HG02678 (cell line): ENCODE results near the gene FNDC3B.

Source experiments
- ATAC-seq: cut with Tn5 transposase; IDR thresholded peaks from one replicate; pipeline ENCODE4 v1.9.1; 2021; ENCODE audit warnings: mild to moderate bottlenecking, moderate library complexity; ENCODE audit not compliant: unreplicated experiment

Gene FNDC3B

DNA sequence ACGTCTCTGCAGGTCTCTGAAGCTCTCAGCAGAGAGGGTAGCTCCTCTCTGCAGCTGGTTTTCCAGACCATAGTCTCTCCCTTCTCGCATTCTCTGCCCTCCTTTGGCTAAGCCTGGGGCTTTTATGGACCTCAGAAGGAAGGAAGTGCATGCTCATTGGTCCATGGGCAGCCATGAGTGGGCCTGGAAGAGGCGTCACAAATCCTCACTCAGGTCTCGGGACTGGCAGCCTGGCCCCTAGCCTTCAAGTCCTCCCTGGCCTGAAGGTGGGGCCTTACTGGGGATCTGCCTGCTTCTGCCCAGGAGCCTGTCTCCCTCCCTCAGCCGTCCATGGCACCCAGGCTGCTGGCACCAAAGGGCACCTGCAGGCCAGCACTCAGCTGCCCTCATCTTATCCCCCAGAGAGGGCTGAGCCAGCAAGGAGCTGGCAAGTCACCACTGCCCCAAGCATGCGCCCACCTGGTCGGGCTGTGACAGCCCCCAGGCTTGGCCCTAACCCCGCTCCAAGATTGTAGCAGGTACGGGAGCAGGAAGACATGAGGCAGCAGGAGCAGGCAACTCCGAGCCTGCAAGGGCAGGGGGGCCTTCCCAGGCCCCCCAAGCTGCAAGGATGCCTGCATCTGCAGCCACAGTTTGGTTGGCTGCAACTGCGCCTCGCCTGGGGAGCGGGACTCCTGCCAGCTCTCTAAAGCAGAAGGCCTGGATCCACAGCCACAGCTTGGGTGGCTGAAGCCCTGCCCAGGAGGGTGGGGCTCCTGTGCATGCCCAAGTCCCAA, 371.5 kb downstream of the FNDC3B start:
- ATAC-seq = no peak

DNA sequence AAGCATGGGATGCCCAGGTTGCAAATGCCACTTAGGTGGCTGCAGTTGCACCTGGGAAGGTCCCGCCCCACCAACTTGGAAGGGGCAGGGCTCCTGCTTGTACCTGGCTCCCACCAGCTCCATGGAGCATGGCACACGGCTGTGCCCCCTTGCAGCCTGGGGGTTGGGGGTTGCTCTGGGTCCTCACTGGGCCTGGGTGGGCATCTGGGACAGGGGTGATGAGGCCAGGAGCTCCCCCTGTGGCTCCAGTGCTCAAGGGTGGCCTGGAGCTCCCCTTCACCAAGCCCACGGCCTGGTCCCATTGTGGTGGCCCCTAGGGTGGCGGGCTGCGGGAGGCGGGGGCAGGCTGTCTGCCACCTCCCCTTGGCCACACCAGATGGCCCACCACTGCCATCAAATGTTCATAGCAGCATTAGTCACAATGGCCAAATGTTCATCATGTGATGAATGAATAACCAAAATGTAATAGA, 372.1 kb downstream of the FNDC3B start:
- ATAC-seq = no peak

DNA sequence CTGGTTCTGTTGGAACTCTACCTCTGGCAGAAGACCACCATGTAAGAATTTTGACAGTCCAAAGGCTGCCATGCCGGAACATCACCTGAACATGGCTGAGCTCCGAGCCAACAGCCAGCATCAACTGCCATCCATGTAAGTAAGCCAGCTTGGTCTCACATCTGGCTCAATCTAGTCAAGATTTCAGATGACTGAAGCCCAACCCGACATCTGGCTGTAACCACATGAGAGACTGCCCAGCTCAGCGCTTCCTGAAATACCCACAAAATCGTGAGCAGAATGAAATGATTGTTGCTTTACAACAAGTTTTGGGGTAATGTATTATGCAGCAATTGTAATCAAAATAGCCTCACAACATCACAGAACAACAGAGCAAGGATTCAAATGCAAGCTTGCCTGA, 375.9 kb downstream of the FNDC3B start:
- ATAC-seq = no peak

DNA sequence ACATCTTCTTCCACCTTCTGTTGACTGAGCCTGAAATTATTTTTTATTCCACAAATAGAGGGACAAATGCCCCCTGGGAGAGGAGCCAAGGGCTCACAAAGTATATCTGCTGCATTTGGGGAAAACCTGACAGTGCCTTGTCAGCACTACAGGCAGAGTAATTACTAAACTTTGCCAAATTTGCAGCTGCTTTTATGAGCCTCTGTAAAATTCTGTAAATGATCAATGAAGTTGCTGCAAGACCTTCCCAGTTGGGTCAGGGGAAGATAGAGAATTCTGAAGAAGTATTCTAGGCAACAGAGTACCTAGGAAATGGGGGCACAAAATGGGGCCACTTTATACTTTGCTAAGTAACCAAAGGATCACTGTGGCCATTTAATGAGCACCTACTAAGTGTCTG, 398.3 kb downstream of the FNDC3B start:
- ATAC-seq = no peak

DNA sequence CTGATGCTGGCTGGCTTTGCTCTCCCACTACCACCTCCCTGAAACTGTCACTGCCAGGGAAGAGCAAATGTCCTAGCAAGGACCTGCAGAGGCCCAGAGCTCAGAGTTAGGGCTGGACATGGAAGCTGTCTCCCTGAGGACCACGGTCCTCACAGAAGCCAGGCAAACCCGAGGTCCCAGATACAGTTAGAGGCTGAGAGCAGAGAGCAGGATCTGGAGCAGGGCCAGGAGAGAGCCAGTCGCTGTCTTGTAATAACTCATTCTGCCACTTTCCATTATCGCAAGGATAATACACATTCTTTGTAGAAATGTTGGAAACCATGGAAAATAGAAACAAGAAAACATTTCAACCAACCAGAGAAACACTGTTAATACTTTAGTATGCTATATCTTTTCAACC, 398.8 kb downstream of the FNDC3B start:
- no peak for ATAC-seq

DNA sequence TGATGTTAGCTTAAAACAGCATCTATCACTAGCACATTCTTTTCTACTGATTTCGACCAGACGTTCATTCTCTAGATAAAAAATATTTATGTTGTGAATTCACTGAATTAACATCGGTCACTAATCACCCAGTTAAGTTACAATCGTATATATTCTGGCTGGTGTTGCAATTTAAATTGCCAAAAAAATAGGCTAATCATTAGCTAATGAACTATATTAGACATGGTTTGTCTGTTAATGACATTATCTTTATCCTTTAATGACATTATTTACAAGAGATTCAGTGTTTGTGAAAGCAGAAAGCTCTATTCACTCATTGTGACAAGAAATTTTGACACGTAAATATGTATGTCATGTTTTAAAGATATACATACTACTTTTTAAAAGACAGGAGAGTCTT, 402.2 kb downstream of the FNDC3B start:
- ATAC-seq = no peak

DNA sequence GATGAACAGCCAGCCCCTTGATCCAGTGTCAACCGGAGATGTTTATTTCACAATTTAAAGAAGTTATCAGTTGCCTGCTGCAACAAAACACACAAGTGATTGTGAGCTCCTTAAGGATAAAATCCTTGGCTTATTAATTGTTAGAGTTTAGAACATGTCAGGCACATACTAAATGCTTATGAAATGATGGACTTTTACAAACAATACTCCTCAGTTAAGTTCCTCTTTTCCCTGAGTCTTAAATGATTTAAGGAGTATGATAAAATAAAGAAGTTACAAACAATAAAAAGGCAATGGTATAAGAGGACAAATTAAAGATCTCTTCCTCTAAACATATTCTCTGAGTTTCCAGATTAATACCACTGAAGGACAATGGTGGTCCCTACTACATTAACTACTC, 403.2 kb downstream of the FNDC3B start:
- no peak for ATAC-seq

DNA sequence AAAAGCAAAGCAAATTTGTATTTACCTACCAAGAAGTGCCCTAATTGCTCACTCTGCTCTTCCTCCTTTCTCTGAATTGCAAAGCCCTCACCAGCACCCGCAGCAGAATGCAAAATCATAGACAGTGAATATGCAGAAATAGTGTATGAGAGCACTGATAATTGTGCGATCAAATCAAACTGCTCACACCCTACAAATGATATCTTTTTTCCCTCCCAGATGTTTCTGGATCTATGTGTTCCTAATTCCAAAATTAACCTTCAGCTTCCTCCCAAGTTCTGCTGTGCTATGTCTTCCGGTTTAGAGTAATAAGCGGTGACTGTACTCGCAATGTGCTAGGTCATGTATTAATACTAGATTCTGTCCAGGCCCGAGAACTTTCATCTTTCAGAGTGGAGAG, 405.4 kb downstream of the FNDC3B start:
- ATAC-seq = no peak

DNA sequence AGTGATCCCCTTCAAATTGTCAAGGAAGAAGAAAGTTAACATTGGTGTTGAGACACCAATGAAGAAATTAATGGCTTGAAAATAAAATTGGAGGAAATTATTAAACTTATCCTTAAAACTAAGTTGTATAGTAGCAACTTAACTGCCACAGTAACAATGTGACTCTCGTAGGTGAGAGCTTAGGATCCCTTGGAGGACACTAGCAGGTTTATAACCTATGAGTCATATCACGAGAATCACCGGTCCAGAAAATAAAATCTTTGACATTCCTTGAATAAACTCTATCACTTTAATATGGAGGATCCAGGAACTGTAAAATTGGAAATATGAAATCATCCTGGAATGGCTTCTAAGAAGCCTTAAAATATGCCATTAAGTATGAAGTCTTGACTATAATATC, 406.8 kb downstream of the FNDC3B start:
- ATAC-seq = no peak

DNA sequence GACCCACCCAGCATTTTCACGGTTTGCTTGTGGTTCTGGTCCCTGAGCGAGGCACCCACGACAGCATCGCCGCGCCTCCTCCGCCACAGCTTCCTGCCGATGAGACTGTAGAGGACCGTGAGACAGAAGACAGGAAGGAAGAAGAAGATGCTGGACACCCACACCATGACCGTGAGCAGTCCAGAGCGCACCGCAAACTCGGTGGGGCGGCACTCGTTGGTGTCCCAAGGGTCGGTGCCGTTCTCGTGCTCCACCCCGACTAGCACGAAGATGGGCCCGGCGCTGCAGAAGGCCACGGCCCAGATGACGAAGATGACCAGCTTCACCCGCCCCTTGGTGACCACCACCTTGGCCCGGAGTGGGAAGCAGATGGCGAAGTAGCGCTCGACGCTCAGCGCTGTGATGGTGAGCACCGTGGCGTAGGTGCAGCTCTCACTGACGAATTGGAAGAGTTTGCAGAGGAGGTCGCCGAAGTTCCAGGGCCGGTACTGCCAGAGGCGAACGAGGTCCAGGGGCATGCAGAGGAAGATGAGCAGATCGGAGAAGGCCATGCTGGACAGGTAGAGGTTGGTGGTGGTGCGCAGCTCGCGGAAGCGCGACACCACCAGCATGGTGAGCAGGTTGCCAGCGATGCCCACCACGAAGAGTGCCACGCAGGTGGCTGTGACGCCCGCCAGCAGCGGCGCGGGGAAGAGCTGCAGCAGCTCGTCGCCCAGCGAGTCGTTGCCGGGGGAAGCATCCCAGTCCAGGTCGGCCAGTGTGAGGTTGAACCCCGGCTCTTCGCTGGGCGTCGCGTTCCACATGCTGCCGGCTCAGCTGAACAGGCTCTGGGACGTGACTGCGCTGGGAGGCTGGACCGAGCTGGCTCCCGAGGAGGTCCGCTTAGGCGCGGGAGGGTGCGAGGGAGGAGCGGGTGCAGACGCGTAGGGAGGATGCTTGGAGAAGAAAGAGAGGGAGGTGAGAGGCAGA, 408.5 kb downstream of the FNDC3B start, which contains the start of gene GHSR:
GHSR (minus strand) TSS at position 846 of the 969 bp plus-strand sequence; CDS start at position 803, 43 bp downstream.
- no peak for ATAC-seq

DNA sequence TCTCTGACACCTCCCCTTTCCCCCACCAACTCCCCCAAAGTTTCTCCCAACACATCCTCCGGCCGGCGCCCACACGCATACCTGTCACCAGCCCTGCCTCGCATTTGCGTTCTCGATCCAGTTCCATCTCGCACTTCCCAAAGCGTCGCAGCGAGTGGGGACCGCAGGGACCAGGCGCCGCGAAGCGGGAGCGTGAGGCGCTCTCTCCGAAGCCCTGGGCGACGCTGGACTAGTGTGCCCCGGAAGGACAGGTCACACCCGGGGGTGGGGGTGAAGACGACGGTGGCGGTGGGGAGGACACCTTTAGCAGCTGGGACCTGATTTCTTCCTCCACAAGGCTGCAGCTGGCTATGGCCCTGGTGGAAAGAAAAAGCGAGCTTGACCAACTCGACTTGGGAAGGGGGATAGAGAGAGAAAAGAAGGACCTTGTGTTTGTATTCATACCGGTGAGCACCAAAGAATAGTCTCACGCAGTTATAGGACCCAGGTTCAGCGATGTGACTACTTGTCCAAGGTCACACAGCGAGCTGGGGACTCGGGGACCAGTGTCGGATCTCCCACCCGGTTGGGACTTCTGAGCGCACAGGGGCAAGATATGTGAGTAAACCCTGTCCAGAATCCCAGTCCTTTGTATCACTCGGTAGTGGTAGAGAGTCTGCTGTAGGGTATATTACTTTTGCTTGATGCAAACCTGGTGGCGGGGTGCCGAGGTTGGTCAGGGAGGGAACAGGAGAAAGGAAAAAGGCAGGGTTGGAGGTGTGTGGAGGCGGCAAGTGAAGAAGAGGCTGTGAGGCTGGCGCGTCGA, 409.5 kb downstream of the FNDC3B start:
- ATAC-seq = no peak

DNA sequence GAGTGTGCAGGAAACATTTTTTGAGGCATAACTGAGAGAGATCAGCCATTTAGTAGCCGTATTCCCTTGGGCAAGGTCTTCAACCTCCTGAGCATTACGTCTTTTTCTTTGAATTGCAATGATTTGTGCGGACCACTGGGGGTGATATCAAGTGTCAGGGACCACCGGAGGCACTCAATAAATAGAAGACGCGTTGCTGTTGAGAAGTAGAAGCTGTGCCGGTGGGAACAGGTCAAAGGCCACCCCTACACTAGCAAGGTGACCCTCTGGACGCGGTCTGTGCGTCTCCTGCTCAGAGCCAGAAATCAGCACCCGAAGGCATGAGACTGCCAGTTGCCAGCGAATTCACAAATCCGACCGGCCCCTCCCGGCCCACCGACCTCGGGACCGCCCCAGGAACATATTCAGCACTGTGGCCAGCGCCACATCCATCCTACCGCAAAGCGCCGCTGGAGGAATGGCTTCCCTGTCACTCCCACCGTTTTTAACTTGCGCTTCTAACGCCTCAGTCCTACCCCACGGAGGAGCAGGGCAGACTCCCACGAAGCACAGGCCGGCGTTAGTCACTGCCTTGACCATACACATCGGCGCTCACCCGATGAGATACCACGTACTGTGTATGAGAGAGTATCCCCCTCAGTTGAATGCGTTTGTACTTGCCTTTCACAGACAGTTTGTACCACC, 410.2 kb downstream of the FNDC3B start:
- ATAC-seq = no peak
